22Rv1 (cell line): ENCODE results near the gene FBL.
"Not testable (repeated sequence)": the region's sequence is repeated elsewhere in the genome, so short reads cannot be mapped to it uniquely, and the experiment has no call there.

Experiments
- ZFX ChIP-seq: fragments of 450-650 bp; IDR thresholded peaks from 2 replicates; pipeline ENCODE4 v1.6.1; 2017; ENCODE audit warnings: antibody characterized with exemption, borderline replicate concordance
- TF ChIP-seq, protein P1 (sequence below): fragments of 450-650 bp; IDR thresholded peaks from 2 replicates; pipeline ENCODE4 v1.5.1; 2017; ENCODE audit warnings: mild to moderate bottlenecking

DNA sequence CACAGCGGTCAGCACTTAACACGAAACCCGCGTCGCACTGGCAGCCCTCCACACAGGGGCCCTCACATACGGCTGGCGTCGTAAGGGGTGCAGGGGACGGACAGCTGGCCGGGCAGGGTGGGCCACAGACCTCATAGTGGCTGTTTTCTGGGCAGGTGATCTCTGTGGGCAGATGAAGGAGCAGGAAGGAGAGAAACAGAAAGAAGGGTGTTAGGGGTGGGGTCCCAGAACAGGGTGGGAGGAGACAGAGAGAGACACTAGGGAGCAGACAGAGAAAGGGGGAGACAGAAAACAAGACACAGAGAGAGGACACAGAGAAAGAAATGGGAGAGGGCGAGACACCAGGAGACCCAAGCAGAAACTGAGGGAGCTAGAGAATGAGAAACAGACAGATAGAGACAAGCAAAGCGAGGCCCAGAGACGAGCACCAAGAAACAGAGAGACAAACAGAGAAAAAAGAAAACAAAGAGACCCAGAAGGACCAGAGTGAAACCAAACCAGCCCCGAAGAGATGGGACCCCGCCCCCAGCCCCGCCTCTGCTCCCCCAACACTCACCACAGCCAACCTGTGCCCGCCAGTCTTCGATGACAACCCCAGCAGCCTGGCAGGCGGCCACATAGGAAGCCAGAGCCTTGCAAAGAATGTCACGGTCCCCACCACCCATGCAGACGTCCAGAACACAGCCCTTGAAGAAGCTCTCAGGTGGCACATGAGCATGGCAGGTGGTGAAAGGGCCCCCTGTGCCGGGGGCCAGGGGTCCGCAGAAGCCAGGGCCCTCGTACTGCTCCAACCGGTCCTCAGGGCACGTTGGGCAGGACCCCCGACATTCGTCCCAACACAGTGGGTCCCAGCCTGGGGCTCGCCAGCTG lies 47.4 kb upstream of the FBL start:
- TF ChIP-seq, protein P1, sequence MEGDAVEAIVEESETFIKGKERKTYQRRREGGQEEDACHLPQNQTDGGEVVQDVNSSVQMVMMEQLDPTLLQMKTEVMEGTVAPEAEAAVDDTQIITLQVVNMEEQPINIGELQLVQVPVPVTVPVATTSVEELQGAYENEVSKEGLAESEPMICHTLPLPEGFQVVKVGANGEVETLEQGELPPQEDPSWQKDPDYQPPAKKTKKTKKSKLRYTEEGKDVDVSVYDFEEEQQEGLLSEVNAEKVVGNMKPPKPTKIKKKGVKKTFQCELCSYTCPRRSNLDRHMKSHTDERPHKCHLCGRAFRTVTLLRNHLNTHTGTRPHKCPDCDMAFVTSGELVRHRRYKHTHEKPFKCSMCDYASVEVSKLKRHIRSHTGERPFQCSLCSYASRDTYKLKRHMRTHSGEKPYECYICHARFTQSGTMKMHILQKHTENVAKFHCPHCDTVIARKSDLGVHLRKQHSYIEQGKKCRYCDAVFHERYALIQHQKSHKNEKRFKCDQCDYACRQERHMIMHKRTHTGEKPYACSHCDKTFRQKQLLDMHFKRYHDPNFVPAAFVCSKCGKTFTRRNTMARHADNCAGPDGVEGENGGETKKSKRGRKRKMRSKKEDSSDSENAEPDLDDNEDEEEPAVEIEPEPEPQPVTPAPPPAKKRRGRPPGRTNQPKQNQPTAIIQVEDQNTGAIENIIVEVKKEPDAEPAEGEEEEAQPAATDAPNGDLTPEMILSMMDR, result not testable (repeated sequence)
- TF ChIP-seq ZFX, result not testable (repeated sequence)
